OCI-LY3 (cell line): ENCODE results near the gene CSTPP1.

ENCODE experiments used
- CTCF ChIP-seq: fragments of 200-600, 300-600 bp; sonication (generic); IDR thresholded peaks from 2 replicates; pipeline ENCODE4 v1.5.1; 2014; ENCODE audit warnings: antibody characterized with exemption, low read length, low read depth
- EZH2phosphoT487 ChIP-seq: fragments of 200-600 bp; shearing (Covaris generic); IDR thresholded peaks from 2 replicates; pipeline ENCODE4 v1.6.1; 2018; ENCODE audit warnings: antibody characterized with exemption, mixed run types, low read depth

DNA sequence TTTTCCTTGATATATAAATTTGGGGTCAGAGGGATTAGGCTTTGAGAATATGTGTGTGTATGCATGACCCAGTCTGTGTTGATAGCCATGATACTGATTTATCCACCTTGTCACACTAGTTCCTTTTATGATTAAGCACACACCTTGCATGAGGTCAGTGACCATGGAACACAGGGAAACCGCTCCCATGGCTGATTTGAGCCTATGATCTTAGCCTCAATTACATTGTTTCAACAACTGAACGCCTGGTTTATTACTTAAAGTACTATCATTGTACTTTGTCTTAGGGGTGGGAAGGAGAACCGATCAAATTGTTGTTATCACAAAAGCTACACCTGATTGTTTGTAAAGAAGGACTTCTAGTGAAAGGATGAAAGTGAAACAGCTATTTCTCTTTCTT lies 169.4 kb downstream of the CSTPP1 start:
- TF ChIP-seq CTCF (no peak), EZH2phosphoT487 (no peak)
